H9 (cell line): ENCODE data around the gene CROCC. TPM values are rescaled to one million over a fixed set of nuclear protein-coding genes. Genes with fewer than 3 reads are reported as not detected.
A peak's percentile ranks its signal among the peaks of the same experiment; 100 is the strongest.

Experiments used
- DNase-seq: peaks from one replicate; pipeline ENCODE4 v3.0.0-alpha.2; 2017
- H2AFZ ChIP-seq: one replicate; pipeline ENCODE4 v1.6.1; 2013; ENCODE audit warnings: mild to moderate bottlenecking, low read length, control low read depth, moderate library complexity
- H2AK5ac ChIP-seq: 2 replicates; pipeline ENCODE4 v1.6.1; 2013; ENCODE audit warnings: low read length, control low read depth, mixed read lengths; ENCODE audit not compliant: insufficient read length
- H2BK120ac ChIP-seq: one replicate; pipeline ENCODE4 v1.6.1; 2013; ENCODE audit warnings: low read depth, mild to moderate bottlenecking, low read length, control low read depth, inconsistent platforms; ENCODE audit not compliant: poor library complexity, severe bottlenecking
- H2BK12ac ChIP-seq: 2 replicates; pipeline ENCODE4 v1.6.1; 2013; ENCODE audit warnings: low read length, control low read depth, mixed read lengths, low read depth; ENCODE audit not compliant: insufficient read length
- H2BK15ac ChIP-seq: 2 replicates; pipeline ENCODE4 v1.6.1; 2013; ENCODE audit warnings: low read depth, low read length, control low read depth
- H2BK20ac ChIP-seq: one replicate; pipeline ENCODE4 v1.6.1; 2013; ENCODE audit warnings: low read depth, mild to moderate bottlenecking, low read length, control low read depth, inconsistent platforms; ENCODE audit not compliant: poor library complexity, severe bottlenecking
- H2BK5ac ChIP-seq: 2 replicates; pipeline ENCODE4 v1.6.1; 2013; ENCODE audit warnings: low read length, control low read depth, mixed read lengths; ENCODE audit not compliant: insufficient read length
- H3K14ac ChIP-seq: 2 replicates; pipeline ENCODE4 v1.6.1; 2013; ENCODE audit warnings: low read length, control low read depth; ENCODE audit not compliant: insufficient read depth
- H3K18ac ChIP-seq: 2 replicates; pipeline ENCODE4 v1.6.1; 2013; ENCODE audit warnings: low read depth, mild to moderate bottlenecking, mixed read lengths, low read length, control low read depth; ENCODE audit not compliant: insufficient read length
- H3K23ac ChIP-seq: 2 replicates; pipeline ENCODE4 v1.6.1; 2013; ENCODE audit warnings: low read length, control low read depth, mixed read lengths, low read depth; ENCODE audit not compliant: insufficient read length
- H3K23me2 ChIP-seq: 2 replicates; pipeline ENCODE4 v1.6.1; 2013; ENCODE audit warnings: low read depth, mild to moderate bottlenecking, mixed read lengths, low read length, control low read depth; ENCODE audit not compliant: insufficient read length, poor library complexity, severe bottlenecking
- H3K27ac ChIP-seq: 2 replicates; pipeline ENCODE4 v1.5.1; 2013; ENCODE audit warnings: low read length, control low read depth, mixed read lengths, low read depth; ENCODE audit not compliant: insufficient read length
- H3K27me3 ChIP-seq: 2 replicates; pipeline ENCODE4 v1.6.1; 2013; ENCODE audit warnings: low read length, control low read depth, inconsistent platforms; ENCODE audit not compliant: insufficient read depth
- H3K4ac ChIP-seq: 2 replicates; pipeline ENCODE4 v1.6.1; 2013; ENCODE audit warnings: low read depth, mild to moderate bottlenecking, control low read depth, inconsistent platforms, low read length, moderate library complexity
- H3K4me1 ChIP-seq: 2 replicates; pipeline ENCODE4 v1.6.1; 2013; ENCODE audit warnings: low read length, control low read depth, inconsistent platforms; ENCODE audit not compliant: insufficient read depth
- H3K4me2 ChIP-seq: 2 replicates; pipeline ENCODE4 v1.6.1; 2013; ENCODE audit warnings: low read length, control low read depth, mixed read lengths; ENCODE audit not compliant: insufficient read length, insufficient read depth
- H3K56ac ChIP-seq: 2 replicates; pipeline ENCODE4 v1.6.1; 2013; ENCODE audit warnings: low read depth, mild to moderate bottlenecking, mixed read lengths, low read length, control low read depth; ENCODE audit not compliant: insufficient read length
- H3K79me1 ChIP-seq: 2 replicates; pipeline ENCODE4 v1.6.1; 2013; ENCODE audit warnings: low read depth, mild to moderate bottlenecking, moderate library complexity, low read length, control low read depth, inconsistent platforms; ENCODE audit not compliant: insufficient read depth, poor library complexity, severe bottlenecking
- H3K79me2 ChIP-seq: 2 replicates; pipeline ENCODE4 v1.6.1; 2013; ENCODE audit warnings: low read length, control low read depth, inconsistent platforms; ENCODE audit not compliant: insufficient read depth
- H3K9ac ChIP-seq: 2 replicates; pipeline ENCODE4 v1.6.1; 2013; ENCODE audit warnings: low read length, control low read depth, mixed read lengths; ENCODE audit not compliant: insufficient read length; ENCODE audit errors: extremely low read depth
- H3K9me3 ChIP-seq: one replicate; pipeline ENCODE4 v1.6.1; 2013; ENCODE audit warnings: low read depth, low read length, inconsistent platforms; ENCODE audit not compliant: control insufficient read depth
- H3T11ph ChIP-seq: one replicate; pipeline ENCODE4 v1.6.1; 2013; ENCODE audit warnings: mild to moderate bottlenecking, low read length, control low read depth, inconsistent platforms
- H4K20me1 ChIP-seq: one replicate; pipeline ENCODE4 v1.6.1; 2013; ENCODE audit not compliant: control insufficient read depth, insufficient read length, insufficient read depth
- H4K5ac ChIP-seq: 2 replicates; pipeline ENCODE4 v1.6.1; 2013; ENCODE audit warnings: low read depth, mild to moderate bottlenecking, mixed read lengths, low read length, control low read depth; ENCODE audit not compliant: insufficient read length
- H4K8ac ChIP-seq: replicated peaks from 2 replicates; pipeline ENCODE4 v1.6.1; 2013; ENCODE audit warnings: low read length, control low read depth, mixed read lengths, low read depth; ENCODE audit not compliant: insufficient read length
- H4K91ac ChIP-seq: 2 replicates; pipeline ENCODE4 v1.6.1; 2013; ENCODE audit warnings: low read depth, mild to moderate bottlenecking, moderate library complexity, mixed read lengths, low read length, control low read depth; ENCODE audit not compliant: insufficient read length
- H3K27ac Mint-ChIP-seq, 3 experiments: 2 replicates in 2 of 3; 3 replicates in 1 of 3; pipeline ENCODE4 v1.8.0; 2020 to 2021; ENCODE audit warnings: mixed read lengths in 3 of 3, mild to moderate bottlenecking in 1 of 3, moderate library complexity in 1 of 3
- H3K27me3 Mint-ChIP-seq: 2 replicates; pipeline ENCODE4 v1.8.0; 2021; ENCODE audit warnings: low read depth, mild to moderate bottlenecking, moderate library complexity, mixed read lengths
- H3K36me3 Mint-ChIP-seq, 3 experiments: 2 replicates in 2 of 3; 3 replicates in 1 of 3; pipeline ENCODE4 v1.8.0; 2020 to 2021; ENCODE audit warnings: low read depth in 3 of 3, mixed read lengths in 3 of 3; ENCODE audit not compliant: insufficient read depth in 1 of 3
- H3K4me1 Mint-ChIP-seq, 2 experiments: 2 replicates each; pipeline ENCODE4 v1.8.0; 2020; ENCODE audit warnings: mixed read lengths in 2 of 2
- H3K4me3 Mint-ChIP-seq, 2 experiments: 2 replicates in 1 of 2; 3 replicates in 1 of 2; pipeline ENCODE4 v1.8.0; 2020 to 2021; ENCODE audit warnings: mild to moderate bottlenecking in 2 of 2, mixed read lengths in 2 of 2, moderate library complexity in 1 of 2
- H3K9me3 Mint-ChIP-seq, 2 experiments: 2 replicates in 1 of 2; 3 replicates in 1 of 2; pipeline ENCODE4 v1.8.0; 2020; ENCODE audit warnings: mild to moderate bottlenecking in 2 of 2, mixed read lengths in 2 of 2, moderate library complexity in 1 of 2
- CTCF ChIP-seq: fragments of 200-600 bp; sonication (generic); conservative IDR thresholded peaks from 3 replicates; pipeline ENCODE4 v1.8.0; 2021; ENCODE audit warnings: antibody characterized with exemption, mild to moderate bottlenecking
- WGBS: extraction: QIAGEN DNeasy Blood & Tissue Kit; methylation state at CpG from one replicate; pipeline ENCODE4 v1.1.7; 2013; ENCODE audit warnings: missing lambda C conversion rate, low lambda C conversion rate, mixed read lengths; ENCODE audit not compliant: insufficient read length; ENCODE audit errors: extremely low coverage; 5-methylcytosine and 5-hydroxymethylcytosine counted together
- total RNA-seq: library from RNA; stranded (reverse); gene quantifications from 2 replicates; pipeline ENCODE4 v1.2.1, GENCODE V29; 2021

CROCC gene
- total RNA-seq, 1 experiment from 2014 or later: 40.7 TPM

DNA sequence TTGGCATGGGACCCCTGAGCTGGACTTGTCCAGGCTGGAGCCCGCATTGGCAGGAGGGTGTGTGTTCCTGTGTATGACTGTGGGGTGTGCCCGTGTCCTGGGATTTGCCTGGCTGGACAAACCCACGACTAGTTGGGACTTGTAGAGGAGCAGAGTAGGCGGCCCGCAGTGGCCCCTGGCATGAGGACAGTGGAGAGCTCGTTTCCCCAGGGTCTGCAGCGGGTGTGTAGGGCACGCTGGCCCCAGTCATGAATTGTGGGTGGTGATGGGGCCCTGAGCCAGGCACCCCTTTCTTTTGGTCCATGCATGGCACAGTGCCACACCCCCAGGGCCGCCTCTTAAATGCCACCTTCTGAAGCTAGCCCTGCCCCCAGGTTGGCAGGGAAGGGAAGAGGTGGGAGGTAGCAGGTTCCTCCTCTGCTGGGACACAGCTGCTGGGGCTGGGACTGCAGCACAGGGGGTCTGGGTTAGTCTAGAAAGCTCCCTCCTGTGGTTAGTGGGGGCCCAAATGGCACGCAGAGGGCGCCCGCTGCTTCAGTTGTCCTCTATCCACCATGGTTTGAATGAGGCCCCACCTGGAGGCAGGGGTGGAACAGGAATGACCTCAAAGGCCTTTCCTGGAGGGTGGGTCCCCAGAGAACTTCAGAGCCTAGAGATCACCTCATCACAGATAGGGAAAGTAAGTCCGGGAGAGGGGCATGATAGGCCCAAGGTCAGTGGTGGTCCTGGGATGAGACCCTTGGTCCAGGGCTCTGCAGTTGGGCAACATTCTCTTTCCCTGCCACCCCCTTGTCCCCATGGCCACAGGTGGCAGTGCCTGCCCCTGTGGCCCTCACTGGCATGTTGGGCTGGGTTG is 4.1 kb downstream of the CROCC start:
- no peaks in the 10 kb centered on the region for H3K27me3 ChIP-seq
- Mint-ChIP-seq H3K4me1 (peaks cover 30 to 53% of the 10 kb centered on the region in 2 experiments), H3K4me3 (peak overlapping the region in 1 of 2 experiments; percentile 57; a peak in 1 of 5 replicates), H3K36me3 (peaks cover 5 to 14% (median 6%) of the 10 kb centered on the region in 3 experiments; a peak in 6 of 7 replicates), H3K27ac (peak overlapping the region; percentile 16 to 89 (median 53); a peak in 3 of 7 replicates), H3K27me3 (no peaks in the 10 kb centered on the region), H3K9me3 (no peaks in the 10 kb centered on the region)
- H3K23ac ChIP-seq: no peak overlapping the region
- H2BK12ac ChIP-seq: no peak overlapping the region
- no peak overlapping the region for H3K27ac ChIP-seq
- peak; percentile 22 for DNase-seq
- no peak overlapping the region for H4K8ac ChIP-seq
- H2BK120ac ChIP-seq: no peak overlapping the region
- TF ChIP-seq CTCF: no peak
- peaks cover 5% of the 10 kb centered on the region for H3K23me2 ChIP-seq
- no peak overlapping the region for H3K4ac ChIP-seq
- H3K18ac ChIP-seq: no peak overlapping the region
- WGBS: no CpG with 5 or more reads among the region's 13 CpGs
- H4K20me1 ChIP-seq: no peaks in the 10 kb centered on the region
- H3K14ac ChIP-seq: no peak overlapping the region
- H3K79me1 ChIP-seq: no peaks in the 10 kb centered on the region
- no peak overlapping the region for H3K56ac ChIP-seq
- no peak overlapping the region for H2AK5ac ChIP-seq
- no peaks in the 10 kb centered on the region for H3K9me3 ChIP-seq
- H3K4me1 ChIP-seq: no peaks in the 10 kb centered on the region
- peaks cover 6% of the 10 kb centered on the region; the same call in 1 of the 2 replicates for H3K79me2 ChIP-seq
- H4K91ac ChIP-seq: no peak overlapping the region
- H2AFZ ChIP-seq: no peak overlapping the region
- H3K9ac ChIP-seq: no peak overlapping the region
- no peak overlapping the region for H4K5ac ChIP-seq
- no peak overlapping the region for H3K4me2 ChIP-seq
- no peak overlapping the region for H2BK20ac ChIP-seq
- H2BK5ac ChIP-seq: no peak overlapping the region
- H2BK15ac ChIP-seq: no peak overlapping the region
- H3T11ph ChIP-seq: no peak overlapping the region
